ENCODE measurements around the gene MYO7B.

- TF ChIP-seq CTCF (conservative IDR thresholded peaks at IDR 0.05 in 1 of 2, IDR thresholded peaks at IDR 0.05 in 1 of 2; ENCODE audit: low read depth in 1 of 2, low read length in 2 of 2) (no peak), EZH2 (IDR thresholded peaks at IDR 0.05; ENCODE audit: low read length, missing control alignments) (no peak)
Observed at GRCh38 chr2:127635380-127636237, 100.1 kb downstream of the MYO7B start.
